ENCODE data around the gene ADCY5. TPM values are rescaled to one million over a fixed set of nuclear protein-coding genes. Genes with fewer than 3 reads are reported as not detected.
A peak's percentile ranks its signal among the peaks of the same experiment; 100 is the strongest.

The ADCY5 gene
- total and polyA plus RNA-seq, 2 experiments from 2014 or later = 3.1 to 4.7 TPM

- peaks cover 38% of the 10 kb centered on the region for H3K4me1 ChIP-seq (ENCODE audit: insufficient read depth)
- 89% methylated on average over 4 of the region's 4 CpGs for WGBS (ENCODE audit: low lambda C conversion rate, missing lambda C conversion rate)
- no peaks in the 10 kb centered on the region for H3K9me3 ChIP-seq (ENCODE audit: low read depth)
- TF ChIP-seq EZH2 (IDR thresholded peaks at IDR 0.05; ENCODE audit: borderline replicate concordance) (no peak), EZH2phosphoT487 (IDR thresholded peaks at IDR 0.05; ENCODE audit: low read depth, severe bottlenecking, unreplicated experiment) (no peak), CTCF (IDR thresholded peaks at IDR 0.05; ENCODE audit: poor library complexity) (no peak)
- no peaks in the 10 kb centered on the region for H3K27me3 ChIP-seq
- no peaks in the 10 kb centered on the region for H3K36me3 ChIP-seq (replicated peaks; ENCODE audit: insufficient read depth, low read depth)
- H3K4me3 ChIP-seq = no peak overlapping the region
- no peaks in the 10 kb centered on the region for H3K9me2 ChIP-seq (replicated peaks; ENCODE audit: insufficient read depth)
- no peaks in the 10 kb centered on the region for H4K20me1 ChIP-seq (ENCODE audit: insufficient read depth, poor library complexity, severe bottlenecking)
- H3K4me2 ChIP-seq = no peak overlapping the region
- no peaks in the 10 kb centered on the region for H3K79me2 ChIP-seq
- H2AFZ ChIP-seq = no peak overlapping the region
- no peak for DNase-seq (ENCODE audit: low spot score)
- H3K27ac ChIP-seq = no peak overlapping the region
These were observed 32.7 kb downstream of the ADCY5 start for GRCh38 chr3:123416173-123416572.

- H3K36me3 ChIP-seq (replicated peaks; ENCODE audit: insufficient read depth, low read depth) = no peaks in the 10 kb centered on the region
- H3K4me3 ChIP-seq = no peak overlapping the region
- H2AFZ ChIP-seq = no peak overlapping the region
- H3K4me1 ChIP-seq (ENCODE audit: insufficient read depth) = peaks cover 48% of the 10 kb centered on the region
- H3K9me2 ChIP-seq (replicated peaks; ENCODE audit: insufficient read depth) = no peaks in the 10 kb centered on the region
- no peaks in the 10 kb centered on the region for H3K27me3 ChIP-seq
- no peak overlapping the region for H3K4me2 ChIP-seq
- no peaks in the 10 kb centered on the region for H3K9me3 ChIP-seq (ENCODE audit: low read depth)
- no peaks in the 10 kb centered on the region for H4K20me1 ChIP-seq (ENCODE audit: insufficient read depth, poor library complexity, severe bottlenecking)
- TF ChIP-seq EZH2 (IDR thresholded peaks at IDR 0.05; ENCODE audit: borderline replicate concordance) (no peak), CTCF (IDR thresholded peaks at IDR 0.05; ENCODE audit: poor library complexity) (no peak), EZH2phosphoT487 (IDR thresholded peaks at IDR 0.05; ENCODE audit: low read depth, severe bottlenecking, unreplicated experiment) (no peak)
- WGBS (ENCODE audit: low lambda C conversion rate, missing lambda C conversion rate) = 66% methylated on average over 18 of the region's 18 CpGs
- H3K79me2 ChIP-seq = no peaks in the 10 kb centered on the region
- H3K27ac ChIP-seq = no peak overlapping the region
- DNase-seq (ENCODE audit: low spot score) = no peak
These were observed 33.7 kb downstream of the ADCY5 start for GRCh38 chr3:123414973-123415775.

GRCh38 chr3:123412811-123413604 is 35.9 kb downstream of the ADCY5 start:
- 63% methylated on average over 21 of the region's 21 CpGs for WGBS (ENCODE audit: low lambda C conversion rate, missing lambda C conversion rate)

More at GRCh38 chr3:123412811-123413604, 35.9 kb downstream of the ADCY5 start:
- Histone ChIP-seq H3K4me3 (no peak overlapping the region), H4K20me1 (ENCODE audit: insufficient read depth, poor library complexity, severe bottlenecking) (no peaks in the 10 kb centered on the region), H3K36me3 (replicated peaks; ENCODE audit: insufficient read depth, low read depth) (no peaks in the 10 kb centered on the region), H3K27ac (peak overlapping the region; percentile 87), H3K9me3 (ENCODE audit: low read depth) (no peaks in the 10 kb centered on the region), H3K27me3 (no peaks in the 10 kb centered on the region), H3K4me2 (peak overlapping the region; percentile 54), H3K9me2 (replicated peaks; ENCODE audit: insufficient read depth) (no peaks in the 10 kb centered on the region), H2AFZ (no peak overlapping the region), H3K4me1 (ENCODE audit: insufficient read depth) (peaks cover 59% of the 10 kb centered on the region), H3K79me2 (no peaks in the 10 kb centered on the region)
- TF ChIP-seq CTCF (IDR thresholded peaks at IDR 0.05; ENCODE audit: poor library complexity) (no peak), EZH2phosphoT487 (IDR thresholded peaks at IDR 0.05; ENCODE audit: low read depth, severe bottlenecking, unreplicated experiment) (no peak), EZH2 (IDR thresholded peaks at IDR 0.05; ENCODE audit: borderline replicate concordance) (no peak)
- peak; percentile 46 for DNase-seq (ENCODE audit: low spot score)
